Left ventricle myocardium inferior (tissue), 1 donor: ENCODE data around the gene DAZAP1. TPM values are rescaled to one million over a fixed set of nuclear protein-coding genes. Genes with fewer than 3 reads are reported as not detected.

ENCODE experiments used
- DNase-seq: peaks from one replicate; pipeline ENCODE4 v3.0.0-alpha.2; 2020
- H3K27ac ChIP-seq: fragments of 200-600 bp; replicated peaks from 2 replicates; pipeline ENCODE4 v1.8.0; 2021
- H3K27me3 ChIP-seq: fragments of 200-600 bp; 2 replicates; pipeline ENCODE4 v1.8.0; 2021; ENCODE audit warnings: low read depth
- H3K36me3 ChIP-seq: fragments of 200-600 bp; 2 replicates; pipeline ENCODE4 v1.8.0; 2021
- H3K4me1 ChIP-seq: fragments of 200-600 bp; 2 replicates; pipeline ENCODE4 v1.8.0; 2021
- H3K4me3 ChIP-seq: fragments of 200-600 bp; 2 replicates; pipeline ENCODE4 v1.8.0; 2021; ENCODE audit warnings: mild to moderate bottlenecking, moderate library complexity
- H3K9me3 ChIP-seq: fragments of 200-600 bp; replicated peaks from 2 replicates; pipeline ENCODE4 v1.8.0; 2021
- intact Hi-C: fragments of 100-400 bp; cut with micrococcal nuclease; formaldehyde crosslinking; loops from one replicate; pipeline ENCODE4 v1.11.0; 2022
- total RNA-seq: library from RNA; stranded (reverse); fragmentation: NEBNext Ultra II Directional; extraction: Animal tissue kit (Norgen Biotek cat#: 25700); gene quantifications from one replicate; pipeline ENCODE4 v1.2.1, GENCODE V29; 2021
- TF ChIP-seq, protein P1 (sequence below): fragments of 200-600 bp; IDR thresholded peaks from 2 replicates; pipeline ENCODE4 v1.8.0; 2021; ENCODE audit warnings: antibody characterized with exemption, mild to moderate bottlenecking, borderline replicate concordance
- donor health status: DM: no; HTN: yes; CAD: no; lungs with severe emphysema.

Gene DAZAP1
- total RNA-seq, 1 donor from 2014 or later: 81.8 TPM

DNA sequence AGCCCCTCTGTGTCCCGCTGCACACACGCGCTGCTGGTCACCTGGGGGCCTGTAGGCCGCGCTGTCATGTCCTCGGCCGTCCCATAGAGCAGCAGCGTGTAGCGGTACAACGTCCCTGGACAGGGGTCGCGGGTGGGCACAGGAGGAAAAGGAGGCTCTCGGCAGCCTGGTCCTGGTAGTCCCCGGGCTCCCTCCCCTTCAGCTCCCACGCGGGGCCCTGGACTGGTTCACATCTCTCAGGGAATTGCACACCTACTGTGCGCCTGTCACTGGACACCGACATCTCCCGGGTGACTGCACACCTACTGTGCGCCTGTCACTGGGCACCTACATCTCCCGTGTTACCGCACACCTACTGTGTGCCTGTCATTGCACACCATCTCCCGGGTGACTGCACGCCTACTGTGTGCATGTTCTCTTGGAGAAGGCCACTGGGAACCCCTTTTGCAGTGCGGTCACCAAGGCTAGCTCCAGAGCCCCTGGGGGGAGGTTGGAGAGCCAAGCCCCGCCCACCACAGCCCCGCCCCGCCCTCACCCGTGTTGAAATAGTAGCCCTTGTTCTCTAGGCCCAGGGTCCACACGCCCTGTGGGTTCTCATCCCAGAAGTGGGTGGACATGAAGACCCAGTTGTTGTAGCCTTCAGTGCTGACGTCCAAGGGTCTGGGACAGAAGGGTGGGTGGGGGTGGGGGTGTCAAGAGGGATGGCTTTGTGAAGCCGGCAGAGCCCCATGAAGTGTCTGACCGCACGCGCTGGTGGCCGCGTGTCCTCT is 75.2 kb downstream of the DAZAP1 start:
- TF ChIP-seq, protein P1, sequence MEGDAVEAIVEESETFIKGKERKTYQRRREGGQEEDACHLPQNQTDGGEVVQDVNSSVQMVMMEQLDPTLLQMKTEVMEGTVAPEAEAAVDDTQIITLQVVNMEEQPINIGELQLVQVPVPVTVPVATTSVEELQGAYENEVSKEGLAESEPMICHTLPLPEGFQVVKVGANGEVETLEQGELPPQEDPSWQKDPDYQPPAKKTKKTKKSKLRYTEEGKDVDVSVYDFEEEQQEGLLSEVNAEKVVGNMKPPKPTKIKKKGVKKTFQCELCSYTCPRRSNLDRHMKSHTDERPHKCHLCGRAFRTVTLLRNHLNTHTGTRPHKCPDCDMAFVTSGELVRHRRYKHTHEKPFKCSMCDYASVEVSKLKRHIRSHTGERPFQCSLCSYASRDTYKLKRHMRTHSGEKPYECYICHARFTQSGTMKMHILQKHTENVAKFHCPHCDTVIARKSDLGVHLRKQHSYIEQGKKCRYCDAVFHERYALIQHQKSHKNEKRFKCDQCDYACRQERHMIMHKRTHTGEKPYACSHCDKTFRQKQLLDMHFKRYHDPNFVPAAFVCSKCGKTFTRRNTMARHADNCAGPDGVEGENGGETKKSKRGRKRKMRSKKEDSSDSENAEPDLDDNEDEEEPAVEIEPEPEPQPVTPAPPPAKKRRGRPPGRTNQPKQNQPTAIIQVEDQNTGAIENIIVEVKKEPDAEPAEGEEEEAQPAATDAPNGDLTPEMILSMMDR: no peak
- no peak for DNase-seq
- intact Hi-C loops: no loop called here
- H3K27ac ChIP-seq: no peak overlapping the region
- no peaks in the 10 kb centered on the region for H3K9me3 ChIP-seq
- H3K4me3 ChIP-seq: no peak overlapping the region
- no peaks in the 10 kb centered on the region for H3K27me3 ChIP-seq
- H3K36me3 ChIP-seq: no peaks in the 10 kb centered on the region
- H3K4me1 ChIP-seq: peaks cover 20% of the 10 kb centered on the region

DNA sequence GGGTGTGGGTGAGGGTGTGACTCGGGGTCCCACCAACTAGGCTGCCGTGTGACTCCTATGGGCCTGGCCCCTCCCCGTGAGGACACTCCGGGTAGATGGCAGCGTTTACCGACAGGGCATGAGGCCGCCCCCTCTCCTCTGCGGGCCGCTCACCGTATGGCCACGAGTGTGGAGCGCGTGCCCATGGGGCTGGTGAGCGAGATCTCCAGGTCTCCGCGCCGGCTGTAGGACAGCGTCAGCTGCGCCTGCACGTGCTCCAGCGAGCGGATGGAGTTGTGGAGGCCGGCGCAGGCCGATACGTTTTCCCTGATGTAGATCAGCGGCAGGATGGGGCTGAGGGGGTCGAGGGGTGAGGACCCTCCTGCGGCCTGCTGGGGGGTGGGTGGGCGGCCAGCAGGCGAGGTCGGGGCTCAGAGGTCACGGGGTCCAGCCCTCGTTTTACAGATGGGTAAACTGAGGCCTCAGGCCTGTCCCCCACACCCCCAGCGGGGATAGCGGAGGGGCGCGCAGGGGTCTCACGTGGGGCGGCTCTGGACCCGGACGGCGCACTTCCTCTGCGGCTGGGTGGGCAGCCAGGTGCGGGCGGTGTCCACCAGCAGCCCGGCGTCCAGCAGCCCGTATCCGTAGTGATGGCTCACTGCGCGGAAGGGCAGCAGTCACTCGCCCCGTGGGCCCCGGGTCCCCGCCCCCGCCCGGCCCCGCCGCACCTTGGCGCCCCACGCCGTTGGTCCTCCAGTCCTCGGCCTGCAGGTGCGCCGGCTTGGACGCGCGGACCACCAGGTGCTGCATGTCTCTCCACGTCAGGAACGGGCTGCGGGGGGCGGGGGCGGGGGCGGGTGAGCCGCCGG is 76.0 kb downstream of the DAZAP1 start:
- Histone ChIP-seq H3K27ac (no peak overlapping the region), H3K36me3 (no peaks in the 10 kb centered on the region), H3K4me3 (no peak overlapping the region), H3K27me3 (no peaks in the 10 kb centered on the region), H3K9me3 (no peaks in the 10 kb centered on the region), H3K4me1 (peaks cover 12% of the 10 kb centered on the region)
- no peak for DNase-seq
- intact Hi-C loops: no loop called here
- TF ChIP-seq, protein P1: no peak

DNA sequence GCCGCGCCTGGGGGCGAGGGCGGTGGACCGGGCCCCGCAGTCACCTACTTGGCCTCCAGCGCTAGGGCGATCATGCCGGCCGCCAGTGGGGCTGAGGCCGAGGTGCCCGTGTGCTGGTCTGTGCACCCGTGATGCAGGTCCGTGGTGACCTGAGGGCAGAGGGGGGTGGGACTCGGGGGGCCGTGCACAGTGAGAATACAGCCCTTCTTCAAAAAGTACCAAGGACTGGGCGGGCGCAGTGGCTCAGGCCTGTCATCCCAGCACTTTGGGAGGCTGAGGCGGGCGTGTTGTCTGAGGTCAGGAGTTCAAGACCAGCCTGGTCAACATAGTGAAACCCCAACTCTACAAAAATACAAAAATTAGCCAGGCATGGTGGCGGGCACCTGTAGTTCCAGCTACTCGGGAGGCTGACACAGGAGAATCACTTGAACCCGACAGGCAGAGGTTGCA is 76.6 kb downstream of the DAZAP1 start:
- intact Hi-C loops: no loop called here
- Histone ChIP-seq H3K36me3 (no peaks in the 10 kb centered on the region), H3K9me3 (no peaks in the 10 kb centered on the region), H3K4me3 (no peak overlapping the region), H3K27me3 (no peaks in the 10 kb centered on the region), H3K27ac (no peak overlapping the region), H3K4me1 (peaks cover 7% of the 10 kb centered on the region)
- no peak for DNase-seq
- TF ChIP-seq, protein P1: no peak

Other genes starting within 250 kb of the DAZAP1 start
- gene SBNO2, start 233.3 kb upstream of the DAZAP1 start, total RNA-seq: 16.9 TPM
- 50.1 TPM for gene STK11, start 201.8 kb upstream of the DAZAP1 start, total RNA-seq
- 0.96 TPM for gene CBARP, start 169.6 kb upstream of the DAZAP1 start, total RNA-seq
- 501 TPM for gene ATP5F1D, start 165.8 kb upstream of the DAZAP1 start, total RNA-seq
- 60.5 TPM for gene MIDN, start 159.0 kb upstream of the DAZAP1 start, total RNA-seq
- gene CIRBP, start 138.3 kb upstream of the DAZAP1 start, total RNA-seq: 229 TPM
- 12.4 TPM for gene FAM174C, start 132.1 kb upstream of the DAZAP1 start, total RNA-seq
- gene EFNA2, start 121.7 kb upstream of the DAZAP1 start, total RNA-seq: not detected
- 380 TPM for gene NDUFS7, start 23.7 kb upstream of the DAZAP1 start, total RNA-seq
- 77.0 TPM for gene GAMT, start 6.0 kb upstream of the DAZAP1 start, total RNA-seq
- gene RPS15, start 30.8 kb downstream of the DAZAP1 start, total RNA-seq: 588 TPM
- gene APC2, start 42.5 kb downstream of the DAZAP1 start, total RNA-seq: 0.22 TPM
- 16.1 TPM for gene C19orf25, start 71.6 kb downstream of the DAZAP1 start, total RNA-seq
- 1.3 TPM for gene PCSK4, start 82.8 kb downstream of the DAZAP1 start, total RNA-seq
- gene REEP6, start 83.6 kb downstream of the DAZAP1 start, total RNA-seq: 1.9 TPM
- gene ADAMTSL5, start 105.4 kb downstream of the DAZAP1 start, total RNA-seq: 36.8 TPM
- gene PLK5, start 116.5 kb downstream of the DAZAP1 start, total RNA-seq: not detected
- 6.4 TPM for gene MEX3D, start 160.7 kb downstream of the DAZAP1 start, total RNA-seq
- gene MBD3, start 185.3 kb downstream of the DAZAP1 start, total RNA-seq: 48.6 TPM
- gene UQCR11, start 197.9 kb downstream of the DAZAP1 start, total RNA-seq: 942 TPM
- 18.4 TPM for gene TCF3, start 245.0 kb downstream of the DAZAP1 start, total RNA-seq